ENCODE results near the gene PIK3R5. TPM values are rescaled to one million over a fixed set of nuclear protein-coding genes. Genes with fewer than 3 reads are reported as not detected.
A peak's percentile ranks its signal among the peaks of the same experiment; 100 is the strongest.

Gene PIK3R5
- total RNA-seq, 1 experiment from 2014 or later, result not detected

DNA sequence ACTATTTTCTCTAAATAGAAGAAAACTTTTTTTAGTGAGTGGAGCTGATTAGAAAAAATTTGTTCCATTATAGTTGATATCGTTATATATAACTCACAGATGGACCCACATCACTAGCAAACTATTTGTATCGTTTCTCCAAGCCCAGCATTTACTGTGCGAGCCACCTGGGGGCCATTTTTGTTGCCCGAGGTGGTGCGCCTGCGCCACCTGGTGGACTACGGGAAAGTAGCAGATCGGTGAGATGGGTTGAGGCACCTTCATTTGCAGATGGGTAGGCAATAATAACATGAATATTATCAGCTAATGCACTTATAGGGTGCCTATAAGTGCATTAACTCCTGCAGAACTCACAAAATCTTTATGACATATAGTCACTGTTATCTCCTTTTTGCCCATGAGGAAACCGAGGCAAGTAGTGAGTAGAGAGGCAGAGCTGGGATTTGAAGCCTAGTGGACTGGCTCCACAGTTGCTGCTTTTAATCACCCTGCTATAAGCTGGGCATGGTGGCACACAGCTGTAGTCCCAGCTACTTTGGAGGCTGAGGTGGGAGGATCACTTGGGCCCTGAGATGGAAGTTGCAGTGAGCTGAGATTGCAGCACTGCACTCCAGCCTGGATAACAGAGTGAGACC, 32.6 kb upstream of the PIK3R5 start:
- CTCF ChIA-PET, result no interaction called here
- no peaks in the 10 kb centered on the region for H3K9me3 ChIP-seq
- H3K27ac Mint-ChIP-seq (ENCODE audit: unreplicated experiment), result no peak overlapping the region
- H3K36me3 Mint-ChIP-seq (ENCODE audit: insufficient read depth, unreplicated experiment), result no peaks in the 10 kb centered on the region
- H3K27me3 ChIP-seq (replicated peaks; ENCODE audit: control insufficient read depth, insufficient read depth, low read length), result no peaks in the 10 kb centered on the region
- H3K36me3 ChIP-seq (ENCODE audit: control insufficient read depth, insufficient read depth, low read length), result no peaks in the 10 kb centered on the region
- no peaks in the 10 kb centered on the region for H3K9me3 Mint-ChIP-seq (ENCODE audit: unreplicated experiment)
- intact Hi-C loops (cut with micrococcal nuclease; ENCODE audit: unreplicated experiment), result loop anchor here (5.0 kb wide), 1 partner anchor 164 kb away; no protein-coding TSS in a partner anchor
- peaks cover 10% of the 10 kb centered on the region for H3K4me1 Mint-ChIP-seq (ENCODE audit: low read depth, unreplicated experiment)
- BruUV-seq (replicated peaks), result no TSS peak
- DNase-seq, result peak; percentile 50 to 62
- H3K4me3 ChIP-seq (ENCODE audit: low read depth, low read length), result no peak overlapping the region
- TF ChIP-seq, protein P1, sequence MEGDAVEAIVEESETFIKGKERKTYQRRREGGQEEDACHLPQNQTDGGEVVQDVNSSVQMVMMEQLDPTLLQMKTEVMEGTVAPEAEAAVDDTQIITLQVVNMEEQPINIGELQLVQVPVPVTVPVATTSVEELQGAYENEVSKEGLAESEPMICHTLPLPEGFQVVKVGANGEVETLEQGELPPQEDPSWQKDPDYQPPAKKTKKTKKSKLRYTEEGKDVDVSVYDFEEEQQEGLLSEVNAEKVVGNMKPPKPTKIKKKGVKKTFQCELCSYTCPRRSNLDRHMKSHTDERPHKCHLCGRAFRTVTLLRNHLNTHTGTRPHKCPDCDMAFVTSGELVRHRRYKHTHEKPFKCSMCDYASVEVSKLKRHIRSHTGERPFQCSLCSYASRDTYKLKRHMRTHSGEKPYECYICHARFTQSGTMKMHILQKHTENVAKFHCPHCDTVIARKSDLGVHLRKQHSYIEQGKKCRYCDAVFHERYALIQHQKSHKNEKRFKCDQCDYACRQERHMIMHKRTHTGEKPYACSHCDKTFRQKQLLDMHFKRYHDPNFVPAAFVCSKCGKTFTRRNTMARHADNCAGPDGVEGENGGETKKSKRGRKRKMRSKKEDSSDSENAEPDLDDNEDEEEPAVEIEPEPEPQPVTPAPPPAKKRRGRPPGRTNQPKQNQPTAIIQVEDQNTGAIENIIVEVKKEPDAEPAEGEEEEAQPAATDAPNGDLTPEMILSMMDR (IDR thresholded peaks at IDR 0.05; ENCODE audit: insufficient read depth in 1 of 2, low read depth in 1 of 2, low read length in 1 of 2, severe bottlenecking in 1 of 2, unreplicated experiment in 1 of 2), result peak; percentile 64 to 76
- no peaks in the 10 kb centered on the region for H3K27me3 Mint-ChIP-seq (ENCODE audit: insufficient read depth, unreplicated experiment)
- POLR2A ChIA-PET, result interaction anchor here (0.6 kb wide), 1 partner anchor 776 kb away, joined by 3 read pairs; no protein-coding TSS in a partner anchor
- no peak overlapping the region for H3K4me3 Mint-ChIP-seq (ENCODE audit: unreplicated experiment)
- 0 out of 2 replicates have a peak, but pooled peaks cover 5% of the 10 kb centered on the region for H3K4me1 ChIP-seq

DNA sequence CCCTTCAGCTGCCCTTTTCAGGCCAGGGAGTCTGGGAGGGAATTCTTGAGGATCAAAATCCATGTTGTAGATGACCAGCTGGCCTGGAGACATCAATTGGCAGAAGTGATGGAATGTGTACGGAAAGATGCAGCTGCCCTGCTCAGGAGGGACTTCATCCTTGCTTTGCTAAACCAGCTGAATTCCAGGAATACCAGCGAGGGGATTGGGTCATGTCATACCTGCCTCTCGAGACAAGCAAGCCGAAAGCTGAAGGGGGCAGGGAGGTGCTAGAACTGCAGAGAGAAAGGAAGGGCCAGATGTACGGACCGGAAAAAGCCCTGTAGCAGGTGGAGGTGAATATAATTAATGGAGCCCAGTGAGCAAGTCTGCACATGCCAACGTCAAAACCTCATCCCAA, 30.2 kb upstream of the PIK3R5 start:
- Mint-ChIP-seq H3K27ac (ENCODE audit: unreplicated experiment) (peak overlapping the region; percentile 78), H3K4me3 (ENCODE audit: unreplicated experiment) (no peak overlapping the region), H3K9me3 (ENCODE audit: unreplicated experiment) (no peaks in the 10 kb centered on the region), H3K36me3 (ENCODE audit: insufficient read depth, unreplicated experiment) (no peaks in the 10 kb centered on the region), H3K4me1 (ENCODE audit: low read depth, unreplicated experiment) (peaks cover 10% of the 10 kb centered on the region), H3K27me3 (ENCODE audit: insufficient read depth, unreplicated experiment) (no peaks in the 10 kb centered on the region)
- peak; percentile 56 to 64 for DNase-seq
- no peaks in the 10 kb centered on the region for H3K36me3 ChIP-seq (ENCODE audit: control insufficient read depth, insufficient read depth, low read length)
- H3K9me3 ChIP-seq, result no peaks in the 10 kb centered on the region
- no peaks in the 10 kb centered on the region for H3K27me3 ChIP-seq (replicated peaks; ENCODE audit: control insufficient read depth, insufficient read depth, low read length)
- intact Hi-C loops (cut with micrococcal nuclease; ENCODE audit: unreplicated experiment), result loop anchor here (5.0 kb wide), 1 partner anchor 167 kb away; no protein-coding TSS in a partner anchor
- TF ChIP-seq, protein P1 (IDR thresholded peaks at IDR 0.05; ENCODE audit: insufficient read depth in 1 of 2, low read depth in 1 of 2, low read length in 1 of 2, severe bottlenecking in 1 of 2, unreplicated experiment in 1 of 2), result no peak
- H3K4me3 ChIP-seq (ENCODE audit: low read depth, low read length), result no peak overlapping the region
- H3K4me1 ChIP-seq, result 0 out of 2 replicates have a peak, but pooled peaks cover 5% of the 10 kb centered on the region
- no TSS peak for BruUV-seq (replicated peaks)
- CTCF ChIA-PET, result no interaction called here
- POLR2A ChIA-PET, result no interaction called here

DNA sequence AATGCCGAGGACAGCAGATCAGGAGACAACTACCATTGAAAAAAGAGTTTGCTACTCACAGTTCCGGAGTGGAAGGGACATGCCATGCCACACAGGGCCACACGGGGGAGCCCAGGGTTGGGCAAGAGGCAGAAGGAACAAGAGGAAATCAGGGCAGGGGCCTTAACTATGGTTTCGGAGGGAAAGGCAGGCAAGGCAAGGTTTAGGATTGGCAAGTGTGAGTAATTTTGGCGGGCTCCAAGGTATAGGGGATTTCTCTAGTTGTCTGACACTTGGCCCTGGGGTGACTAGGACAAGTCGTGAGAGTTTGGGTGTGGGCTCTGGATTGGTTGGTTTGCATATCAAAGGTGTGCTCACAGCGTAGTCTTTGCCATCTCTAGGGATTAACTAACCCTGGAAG, 28.8 kb upstream of the PIK3R5 start:
- H3K4me3 ChIP-seq (ENCODE audit: low read depth, low read length), result no peak overlapping the region
- ChIA-PET POLR2A (no interaction called here), CTCF (no interaction called here)
- H3K9me3 ChIP-seq, result no peaks in the 10 kb centered on the region
- Mint-ChIP-seq H3K27ac (ENCODE audit: unreplicated experiment) (no peak overlapping the region), H3K4me3 (ENCODE audit: unreplicated experiment) (no peak overlapping the region), H3K27me3 (ENCODE audit: insufficient read depth, unreplicated experiment) (no peaks in the 10 kb centered on the region), H3K36me3 (ENCODE audit: insufficient read depth, unreplicated experiment) (no peaks in the 10 kb centered on the region), H3K9me3 (ENCODE audit: unreplicated experiment) (no peaks in the 10 kb centered on the region), H3K4me1 (ENCODE audit: low read depth, unreplicated experiment) (peaks cover 10% of the 10 kb centered on the region)
- 0 out of 2 replicates have a peak, but pooled peaks cover 5% of the 10 kb centered on the region for H3K4me1 ChIP-seq
- no peaks in the 10 kb centered on the region for H3K27me3 ChIP-seq (replicated peaks; ENCODE audit: control insufficient read depth, insufficient read depth, low read length)
- DNase-seq, result peak; percentile 47 to 65
- H3K36me3 ChIP-seq (ENCODE audit: control insufficient read depth, insufficient read depth, low read length), result no peaks in the 10 kb centered on the region
- intact Hi-C loops (cut with micrococcal nuclease; ENCODE audit: unreplicated experiment), result loop anchor here (1.0 to 5.0 kb wide), 2 partner anchors 298 to 528 kb away; no protein-coding TSS in a partner anchor
- no TSS peak for BruUV-seq (replicated peaks)
- TF ChIP-seq, protein P1 (IDR thresholded peaks at IDR 0.05; ENCODE audit: insufficient read depth in 1 of 2, low read depth in 1 of 2, low read length in 1 of 2, severe bottlenecking in 1 of 2, unreplicated experiment in 1 of 2), result peak; percentile 47 to 53
